GM19240 (cell line): ENCODE measurements around the gene DDB1.

Experiments used
- DNase-seq: peaks from one replicate; pipeline ENCODE4 v3.0.0; 2011; ENCODE audit warnings: low spot score; ENCODE audit not compliant: insufficient read length

Gene DDB1

DNA sequence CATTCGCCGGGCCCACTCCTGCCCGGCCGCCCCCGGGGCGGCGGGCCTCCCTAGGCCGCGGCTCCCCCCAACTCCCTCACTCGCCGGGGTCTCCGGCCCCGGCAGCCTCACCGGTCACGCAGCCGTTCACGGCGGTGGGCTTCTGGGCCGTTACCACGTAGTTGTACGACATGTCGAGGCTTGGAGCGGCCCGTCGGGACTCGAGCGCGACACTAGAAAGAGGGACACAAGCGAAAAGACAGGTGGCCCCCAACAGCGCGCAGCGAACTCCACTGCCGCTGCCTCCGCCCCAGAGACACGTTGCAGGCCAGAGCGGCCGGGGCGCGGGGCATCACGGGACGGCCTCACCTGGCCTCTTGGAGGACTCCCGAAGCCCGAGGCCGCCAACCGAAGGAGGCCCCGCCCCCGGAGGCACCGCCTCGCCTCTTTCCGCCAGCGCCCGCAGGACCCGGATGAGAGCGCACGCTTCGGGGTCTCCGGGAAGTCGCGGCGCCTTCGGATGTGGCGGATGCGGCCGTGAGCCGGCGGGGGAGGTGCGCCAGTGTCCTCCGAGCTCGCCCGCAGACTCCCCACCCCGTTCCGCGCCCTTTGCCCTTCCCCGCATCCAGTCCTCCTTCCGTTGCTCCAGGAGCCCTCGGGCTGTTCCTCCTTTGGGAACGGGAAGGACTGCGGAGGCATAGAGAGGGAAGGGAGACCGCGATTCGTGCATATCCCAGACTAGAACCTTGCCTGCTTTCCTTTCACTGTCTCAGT lies at the start of gene DDB1, which contains the start of gene TKFC:
Gene DDB1 (minus strand): TSS at position 309 of the 753 bp plus-strand sequence. CDS start 137 bp downstream, at position 172.
Gene TKFC (plus strand): TSS at position 432 of the 753 bp plus-strand sequence. CDS start 1,501 bp downstream, outside the sequence.
- peak; percentile 92 for DNase-seq

DNA sequence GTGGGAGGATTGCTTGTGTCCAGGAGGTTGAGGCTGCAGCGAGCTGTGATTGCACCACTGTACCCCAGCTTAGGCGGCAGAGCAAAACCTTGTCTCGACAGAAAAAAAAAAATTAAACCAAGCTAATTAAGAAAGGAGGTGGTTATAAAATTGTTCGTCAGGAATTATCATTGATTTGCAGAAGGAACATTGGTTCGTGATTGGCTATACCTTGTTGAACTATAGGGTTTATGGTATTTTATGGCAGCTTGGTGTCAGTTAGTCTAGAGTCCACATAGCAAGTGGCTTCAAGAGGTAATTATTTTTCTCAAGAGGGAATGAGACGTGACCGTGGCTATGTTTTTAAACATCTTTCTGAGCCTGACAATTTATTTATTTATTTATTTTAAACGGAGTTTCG lies 48.0 kb upstream of the DDB1 start:
- DNase-seq: no peak

DNA sequence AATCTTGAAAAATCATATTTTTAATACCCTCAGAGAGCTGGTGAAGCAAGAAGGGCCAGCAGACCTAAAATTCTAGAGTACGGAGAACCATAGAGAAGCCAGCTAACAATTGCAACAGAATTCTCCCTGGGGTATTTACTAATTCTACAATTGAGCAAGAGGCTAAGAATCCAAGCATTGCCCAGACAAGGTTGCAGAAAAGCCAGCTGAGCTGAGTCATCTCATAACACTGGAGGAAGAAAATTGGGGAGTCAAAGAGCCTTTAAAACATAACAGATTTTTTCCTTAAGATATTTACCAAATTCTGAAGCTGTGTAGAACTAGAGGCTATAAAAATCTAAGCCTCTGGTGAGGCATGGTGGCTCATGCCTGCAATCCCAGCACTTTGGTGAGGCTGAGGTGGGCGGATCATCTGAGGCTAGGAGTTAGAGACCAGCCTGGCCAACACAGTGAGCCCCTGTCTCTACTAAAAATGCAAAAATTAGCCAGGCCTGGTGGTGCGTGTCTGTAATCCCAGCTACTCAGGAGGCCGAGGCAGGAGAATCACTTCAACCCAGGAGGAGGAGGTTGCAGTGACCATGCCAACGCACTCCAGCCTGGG lies 45.9 kb upstream of the DDB1 start:
- no peak for DNase-seq

DNA sequence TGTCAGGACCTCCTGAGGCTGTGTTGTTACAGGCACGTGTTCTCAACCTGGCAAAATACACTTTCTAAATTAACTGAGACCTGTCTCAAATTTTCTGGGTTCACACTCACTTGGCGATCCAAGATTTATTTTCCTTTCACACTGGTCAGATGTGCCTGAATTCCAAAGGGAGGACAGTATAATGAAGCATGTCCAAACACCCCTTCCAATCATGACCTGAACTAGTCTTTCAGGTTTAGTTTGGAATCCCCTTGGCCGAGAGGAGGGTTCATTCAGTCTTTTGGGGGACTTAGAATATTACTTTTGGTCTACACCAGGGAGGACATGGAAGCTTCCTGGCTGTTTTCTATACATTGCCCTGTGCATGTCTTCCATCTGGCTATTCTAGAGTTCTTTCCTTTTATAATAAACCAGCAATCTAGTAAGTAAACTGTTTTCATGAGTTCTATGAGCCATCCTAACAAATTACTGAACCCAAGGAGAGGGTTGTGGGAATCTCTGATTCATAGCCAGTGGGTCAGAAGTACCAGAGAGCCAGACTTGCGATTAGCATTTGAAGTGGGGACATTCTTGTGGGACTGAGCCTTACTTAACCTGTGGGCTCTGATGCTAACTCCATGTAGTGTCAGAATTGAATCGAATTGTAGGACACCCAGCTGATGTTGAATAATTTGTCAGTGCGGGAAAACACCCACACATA lies 44.7 kb upstream of the DDB1 start:
- no peak for DNase-seq

DNA sequence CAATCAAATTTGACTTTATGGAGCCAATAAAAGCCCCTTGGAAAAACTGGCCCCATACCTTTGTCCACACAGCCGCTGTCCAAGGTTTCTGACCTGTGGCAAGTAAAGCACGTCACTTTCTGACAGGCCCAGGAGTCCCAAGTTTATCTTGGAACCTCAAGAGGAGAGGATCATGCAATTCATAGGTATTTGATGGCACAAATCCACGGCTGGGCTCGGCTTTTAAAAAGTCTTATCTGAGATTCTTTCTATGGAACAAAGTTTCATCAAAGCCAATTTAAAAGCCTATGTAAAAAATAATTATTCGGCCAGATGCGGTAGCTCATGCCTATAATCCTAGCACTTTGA lies 42.8 kb upstream of the DDB1 start:
- DNase-seq: no peak

DNA sequence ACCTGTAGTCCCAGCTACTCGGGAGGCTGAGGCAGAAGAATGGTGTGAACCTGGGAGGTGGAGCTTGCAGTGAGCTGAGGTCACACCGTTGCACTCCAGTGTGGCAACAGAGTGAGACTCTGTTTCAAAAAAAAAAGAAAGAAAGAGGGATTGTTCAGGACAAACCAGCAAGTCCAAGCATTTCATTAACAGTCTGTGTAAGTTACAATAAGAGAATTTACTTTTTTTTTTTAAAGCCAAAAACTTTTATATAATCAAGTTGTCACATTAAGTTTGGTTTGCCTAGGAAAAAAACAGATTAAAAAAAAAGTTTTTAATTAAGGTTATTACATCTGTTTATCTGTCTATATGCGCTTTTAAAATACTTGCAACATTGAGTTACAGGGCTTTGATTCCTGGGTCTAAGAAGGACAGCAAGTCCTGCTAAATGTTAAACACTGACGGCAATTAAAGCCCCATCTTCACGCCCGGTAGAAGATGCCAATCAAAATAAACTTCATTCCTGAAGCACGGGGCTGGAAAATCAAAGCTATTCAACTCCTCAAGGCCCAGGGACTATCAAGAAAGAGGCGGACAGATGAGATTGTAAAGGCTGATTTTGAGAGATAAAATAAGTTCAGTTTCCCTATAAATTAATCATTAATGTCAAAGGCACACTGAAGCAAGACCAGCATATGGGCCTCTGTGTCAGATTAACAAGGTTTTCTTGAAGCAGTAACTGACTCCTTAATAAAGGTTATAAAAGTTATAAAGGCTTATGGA lies 39.9 kb upstream of the DDB1 start:
- DNase-seq: no peak

DNA sequence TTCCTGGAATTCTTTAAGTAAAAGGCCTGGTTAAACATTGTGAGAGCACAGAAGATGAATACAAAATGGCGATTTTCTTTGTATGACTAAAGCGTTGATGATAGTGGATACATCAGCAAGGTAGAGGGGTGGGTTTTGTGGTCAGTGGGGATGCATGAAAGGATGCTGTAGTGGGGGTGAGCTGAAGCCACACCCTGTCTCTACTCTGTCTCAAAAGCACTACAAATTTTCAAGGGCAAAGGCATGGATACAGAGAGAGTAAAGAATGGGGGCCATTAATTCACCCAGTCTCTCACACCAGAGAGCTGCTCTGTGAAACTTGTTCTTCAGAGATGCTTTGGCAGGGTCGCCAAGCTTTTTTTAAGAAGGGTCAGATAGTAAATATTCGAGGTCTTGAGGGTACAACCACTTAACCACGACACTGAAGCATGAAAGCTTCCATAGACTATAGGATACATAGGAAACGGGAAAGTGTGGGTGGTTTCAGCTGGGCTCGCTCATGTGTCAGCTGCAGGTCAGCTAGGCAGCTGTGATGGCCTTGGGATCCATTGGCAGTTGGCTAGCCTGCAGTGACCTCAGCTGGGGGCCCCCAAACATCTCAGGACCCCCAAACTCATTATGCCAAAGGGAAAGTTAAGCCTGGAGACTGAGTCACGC lies 37.6 kb upstream of the DDB1 start:
- no peak for DNase-seq

DNA sequence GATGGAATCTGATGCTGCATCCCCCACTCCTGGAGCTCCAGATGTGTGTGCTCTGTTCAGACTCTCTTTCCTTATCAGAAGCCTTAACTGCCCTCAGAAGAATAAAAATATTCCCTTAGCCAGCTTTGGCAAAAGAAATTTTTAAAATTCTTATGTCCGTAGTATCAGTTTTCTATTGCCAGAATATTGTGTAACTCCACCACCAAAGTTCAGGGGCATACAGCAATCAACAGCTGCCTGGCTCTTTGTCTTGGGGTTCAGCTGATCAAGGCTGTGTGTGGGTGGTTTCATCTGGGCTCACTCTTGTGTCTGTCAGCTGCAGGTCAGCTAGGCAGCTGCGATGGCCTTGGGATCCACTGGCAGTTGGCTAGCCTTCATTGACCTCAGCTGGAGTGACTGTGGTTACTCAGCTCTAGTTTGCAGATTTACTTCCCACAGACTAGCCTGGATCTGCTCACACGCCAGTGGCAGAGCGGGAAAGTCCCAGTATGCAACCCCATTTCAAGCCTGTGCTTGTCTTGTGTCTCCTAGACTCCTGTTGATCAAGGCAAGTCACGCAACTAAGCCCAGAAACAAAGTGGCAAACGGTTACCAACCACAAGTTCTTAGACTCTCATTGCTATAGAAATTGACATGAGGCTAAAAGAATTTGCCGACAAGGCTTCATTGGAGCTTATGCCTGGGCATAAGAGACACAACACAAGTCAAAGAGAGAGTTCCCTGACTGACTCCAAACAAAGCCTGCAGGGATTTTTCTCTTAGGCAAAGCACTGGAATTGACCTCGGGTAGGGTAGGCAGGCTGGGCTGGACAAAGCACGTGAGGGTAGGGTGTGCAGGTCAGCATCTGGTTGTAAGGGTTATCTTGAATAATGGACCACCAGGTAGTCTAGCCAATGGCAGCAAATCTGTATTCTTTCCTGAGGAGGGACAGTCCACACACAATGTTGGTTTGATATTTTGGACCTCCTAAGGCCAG lies 36.8 kb upstream of the DDB1 start:
- no peak for DNase-seq

DNA sequence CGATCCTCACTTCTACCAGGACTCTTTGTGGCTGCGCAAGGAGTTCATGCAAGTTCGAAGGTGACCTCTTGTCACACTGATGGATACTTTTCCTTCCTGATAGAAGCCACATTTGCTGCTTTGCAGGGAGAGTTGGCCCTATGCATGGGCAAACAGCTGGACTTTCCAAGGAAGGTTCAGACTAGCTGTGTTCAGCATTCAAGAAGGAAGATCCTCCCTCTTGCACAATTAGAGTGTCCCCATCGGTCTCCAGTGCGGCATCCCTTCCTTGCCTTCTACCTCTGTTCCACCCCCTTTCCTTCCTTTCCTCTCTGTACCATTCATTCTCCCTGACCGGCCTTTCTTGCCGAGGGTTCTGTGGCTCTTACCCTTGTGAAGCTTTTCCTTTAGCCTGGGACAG lies 35.7 kb upstream of the DDB1 start:
- DNase-seq: no peak

DNA sequence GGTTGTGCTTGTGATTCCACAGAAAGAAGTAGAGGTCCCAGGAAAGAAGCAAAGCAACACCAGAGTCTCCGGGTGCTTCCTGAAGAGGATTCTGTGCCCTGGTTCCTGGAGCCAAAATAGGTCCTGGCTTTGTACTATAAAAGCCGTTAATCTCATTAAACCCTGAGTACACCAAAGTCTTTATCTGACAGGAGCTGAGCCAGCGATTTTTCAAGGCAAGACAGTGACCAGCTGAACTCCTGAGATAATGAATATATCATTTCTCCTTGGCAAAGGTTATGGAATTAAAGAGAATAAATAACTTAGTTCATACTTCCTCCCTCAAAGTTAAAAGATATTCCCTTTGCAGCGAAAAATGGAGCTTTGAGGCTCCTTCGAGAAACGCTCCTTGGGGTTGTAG lies 34.5 kb upstream of the DDB1 start:
- DNase-seq: no peak

DNA sequence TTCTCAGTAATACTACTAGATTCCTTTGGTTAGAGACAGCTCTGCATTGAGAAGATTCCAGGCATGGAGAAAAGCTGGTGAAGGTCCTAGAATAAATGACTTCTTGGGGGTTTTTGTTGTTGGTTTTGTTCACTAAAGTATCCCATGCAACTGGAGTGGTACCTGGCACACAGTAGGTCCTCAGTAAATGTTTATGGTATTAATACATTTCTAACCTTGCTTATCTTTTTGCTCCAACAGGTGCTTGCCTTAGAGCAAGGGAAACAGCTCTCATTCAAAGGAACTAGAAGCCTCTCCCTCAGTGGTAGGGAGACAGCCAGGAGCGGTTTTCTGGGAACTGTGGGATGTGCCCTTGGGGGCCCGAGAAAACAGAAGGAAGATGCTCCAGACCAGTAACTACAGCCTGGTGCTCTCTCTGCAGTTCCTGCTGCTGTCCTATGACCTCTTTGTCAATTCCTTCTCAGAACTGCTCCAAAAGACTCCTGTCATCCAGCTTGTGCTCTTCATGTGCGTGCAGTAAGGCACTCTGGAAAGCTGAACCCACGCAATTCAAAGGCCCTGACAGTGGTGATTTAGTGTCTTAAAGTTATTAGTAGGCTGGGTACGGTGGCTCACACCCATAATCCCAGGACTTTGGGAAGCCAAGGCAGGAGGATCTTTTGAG lies 31.2 kb upstream of the DDB1 start:
- DNase-seq: no peak

DNA sequence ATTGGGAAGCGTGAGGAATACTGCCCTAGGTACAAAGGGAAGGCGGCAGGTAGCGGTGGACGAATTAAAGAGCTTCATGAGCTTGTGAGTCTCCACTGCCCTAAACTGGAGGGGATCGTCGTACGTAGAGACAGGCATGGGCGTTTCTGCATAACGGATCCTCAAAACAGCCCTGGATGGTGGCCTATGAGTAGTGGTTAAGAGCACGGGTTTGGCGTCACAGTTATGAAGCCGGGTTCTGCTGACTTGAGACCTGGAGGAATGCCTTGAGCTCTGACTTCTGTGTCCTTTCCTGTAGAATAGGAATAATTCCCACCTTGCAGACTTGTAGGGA lies 29.6 kb upstream of the DDB1 start:
- no peak for DNase-seq

DNA sequence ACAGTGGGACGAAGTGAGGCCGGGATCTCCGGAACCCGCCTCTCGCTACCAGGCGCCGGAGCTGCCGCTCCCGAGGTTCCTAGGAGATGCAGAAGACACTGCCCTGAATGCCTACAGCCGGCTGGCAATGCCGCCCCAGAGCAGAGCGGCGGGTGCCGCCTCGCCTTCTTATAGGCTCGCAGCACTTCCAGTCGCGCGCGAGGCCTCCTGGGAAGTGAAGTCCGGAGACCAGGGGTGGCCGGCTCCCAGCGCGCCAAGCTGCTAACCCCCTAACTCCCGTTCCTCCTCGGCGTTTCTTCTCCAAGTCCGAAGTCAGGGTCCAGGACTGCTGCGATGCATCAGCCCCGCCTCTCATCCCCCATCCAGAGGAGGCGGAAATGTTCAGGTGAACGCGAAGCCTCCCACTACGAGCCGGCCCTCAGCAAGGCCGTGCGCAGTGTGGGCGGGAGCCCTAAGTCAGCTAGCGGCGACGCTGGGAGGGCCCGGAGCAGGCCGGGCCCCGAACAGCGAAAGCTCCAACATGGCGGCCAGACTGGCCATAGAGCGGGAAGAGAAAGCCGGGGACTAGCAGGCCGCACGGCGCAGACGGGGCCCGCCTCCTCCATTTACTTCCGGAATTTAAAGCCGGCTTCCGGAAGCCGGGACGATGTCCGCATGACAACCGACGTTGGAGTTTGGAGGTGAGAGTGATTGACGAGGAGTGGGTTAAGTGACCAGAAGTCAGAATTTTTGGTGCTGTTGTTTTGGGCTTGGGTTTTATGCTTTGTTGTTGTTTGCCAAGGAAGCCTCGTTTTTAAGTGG lies 29.0 kb upstream of the DDB1 start, which contains the start of the genes CYB561A3 and TMEM138:
Gene CYB561A3 (minus strand): TSS at position 142 of the 801 bp plus-strand sequence. CDS start 5,169 bp downstream, outside the sequence.
Gene TMEM138 (plus strand): TSS at position 634 of the 801 bp plus-strand sequence. CDS start 2,017 bp downstream, outside the sequence.
- peak; percentile 83 for DNase-seq

DNA sequence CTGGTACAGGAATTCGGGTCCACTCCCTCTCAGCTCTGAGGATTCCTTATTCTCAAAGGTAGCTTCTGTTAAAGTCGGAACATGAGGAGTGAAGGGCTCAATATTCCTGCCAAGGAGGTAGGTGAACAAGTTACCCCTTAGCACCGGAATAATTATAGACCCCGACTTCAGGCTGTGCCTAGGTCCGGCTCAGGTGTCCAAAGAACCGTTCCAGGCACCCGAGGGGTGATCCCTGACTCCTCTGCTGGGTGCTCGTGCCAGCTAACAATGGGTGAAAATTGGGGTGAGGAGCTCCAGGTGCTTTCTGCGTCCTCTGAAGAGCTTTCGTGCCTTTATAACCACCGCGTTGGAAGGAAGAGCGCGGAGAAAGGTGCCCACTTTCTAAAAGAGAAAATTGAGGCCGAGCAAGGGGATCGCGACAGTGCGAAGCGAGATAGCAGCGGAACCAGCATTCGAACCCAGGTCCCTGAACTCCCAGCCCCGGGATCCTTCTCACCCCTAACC lies 28.4 kb upstream of the DDB1 start:
- DNase-seq: no peak

DNA sequence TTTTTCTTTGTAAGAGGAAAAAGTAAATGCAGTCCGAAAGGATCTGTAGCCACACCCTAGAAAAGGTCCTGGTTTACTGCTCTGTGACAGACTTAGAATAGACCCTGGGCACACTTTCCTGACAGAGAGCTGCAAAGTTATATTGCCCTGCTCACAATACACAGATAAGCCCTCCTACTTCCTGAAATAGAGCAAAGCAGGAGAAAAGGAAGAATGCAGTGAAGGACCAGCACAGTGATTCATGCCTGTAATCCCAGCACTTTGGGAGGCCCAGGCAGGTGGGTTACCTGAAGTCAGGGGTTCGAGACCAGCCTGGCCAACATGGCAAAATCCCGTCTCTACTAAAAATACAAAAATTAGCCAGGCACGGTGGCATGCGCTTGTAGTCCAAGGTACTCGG lies 26.6 kb upstream of the DDB1 start:
- no peak for DNase-seq

DNA sequence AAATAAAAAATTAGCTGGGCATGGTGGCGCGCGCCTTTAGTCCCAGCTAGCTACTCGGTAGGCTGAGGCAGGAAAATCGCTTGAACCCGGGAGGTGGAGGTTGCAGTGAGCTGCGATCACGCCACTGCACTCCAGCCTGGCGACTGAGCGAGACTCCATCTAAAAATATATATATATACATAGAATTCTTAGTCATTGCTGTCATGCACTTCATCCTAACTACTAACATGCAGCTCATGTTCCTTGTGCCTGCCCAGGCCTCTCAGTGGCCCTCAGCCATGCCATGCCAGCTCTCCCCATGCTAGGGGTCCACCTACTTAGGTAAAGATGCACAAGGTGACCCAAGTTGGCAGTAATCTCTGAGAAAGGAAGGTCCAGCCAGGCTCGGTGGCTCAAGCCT lies 25.7 kb upstream of the DDB1 start:
- DNase-seq: no peak

DNA sequence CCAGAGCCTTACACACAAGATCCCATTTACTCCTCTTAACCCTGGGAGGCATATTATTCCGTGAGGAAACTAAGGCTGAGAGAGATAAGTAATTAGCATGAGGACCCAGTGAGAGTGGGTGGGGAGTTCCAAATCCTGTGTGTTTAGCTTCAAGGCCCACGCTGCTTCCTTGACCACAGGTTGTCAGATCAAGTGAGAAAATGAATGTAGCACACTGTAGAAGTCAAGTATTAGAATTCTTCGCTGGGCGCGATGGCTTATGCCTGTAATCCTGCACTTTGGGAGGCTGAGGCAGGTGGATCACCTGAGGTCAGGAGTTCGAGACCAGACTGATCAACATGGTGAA lies 25.0 kb upstream of the DDB1 start:
- no peak for DNase-seq

DNA sequence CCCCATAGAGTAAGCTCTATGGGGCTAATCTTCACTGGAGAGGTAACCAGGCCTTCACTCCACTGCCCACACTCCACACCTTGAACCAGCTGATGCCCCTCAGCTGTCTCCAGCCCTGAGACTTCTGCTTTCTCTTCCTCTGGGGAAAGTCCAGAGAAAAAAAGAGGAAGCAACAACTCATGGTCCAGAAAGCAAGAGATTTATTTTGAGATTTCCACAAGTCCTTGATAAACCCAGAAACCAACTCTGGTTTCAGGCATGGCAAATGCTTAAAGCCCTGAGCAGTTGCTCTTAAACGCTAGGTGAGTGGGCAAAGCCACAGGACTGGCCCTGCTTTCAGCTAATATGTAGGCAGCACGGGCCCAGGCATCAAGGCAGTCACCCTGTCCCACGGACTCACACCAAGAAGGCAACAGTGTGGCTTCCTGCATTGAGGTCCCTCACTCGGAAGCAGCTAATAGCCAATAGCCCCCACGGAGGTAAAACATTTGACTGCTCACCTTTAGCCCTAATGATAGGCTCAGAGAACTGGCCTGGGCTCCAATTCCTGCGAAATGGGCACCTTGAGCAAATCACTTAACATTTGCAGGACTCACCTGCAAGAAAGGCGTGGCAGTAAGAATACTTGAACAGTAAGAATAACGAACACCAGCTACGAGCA lies 24.5 kb upstream of the DDB1 start:
- no peak for DNase-seq
